ENCODE results near the gene FAM78A. TPM values are rescaled to one million over a fixed set of nuclear protein-coding genes. Genes with fewer than 3 reads are reported as not detected.

FAM78A gene, protein sequence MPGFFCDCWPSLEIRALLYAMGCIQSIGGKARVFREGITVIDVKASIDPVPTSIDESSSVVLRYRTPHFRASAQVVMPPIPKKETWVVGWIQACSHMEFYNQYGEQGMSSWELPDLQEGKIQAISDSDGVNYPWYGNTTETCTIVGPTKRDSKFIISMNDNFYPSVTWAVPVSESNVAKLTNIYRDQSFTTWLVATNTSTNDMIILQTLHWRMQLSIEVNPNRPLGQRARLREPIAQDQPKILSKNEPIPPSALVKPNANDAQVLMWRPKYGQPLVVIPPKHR
- total RNA-seq (2014; rRNA removed; shearing (Covaris generic)) = 4.4 and 7.4 TPM in 2 replicates

DNA sequence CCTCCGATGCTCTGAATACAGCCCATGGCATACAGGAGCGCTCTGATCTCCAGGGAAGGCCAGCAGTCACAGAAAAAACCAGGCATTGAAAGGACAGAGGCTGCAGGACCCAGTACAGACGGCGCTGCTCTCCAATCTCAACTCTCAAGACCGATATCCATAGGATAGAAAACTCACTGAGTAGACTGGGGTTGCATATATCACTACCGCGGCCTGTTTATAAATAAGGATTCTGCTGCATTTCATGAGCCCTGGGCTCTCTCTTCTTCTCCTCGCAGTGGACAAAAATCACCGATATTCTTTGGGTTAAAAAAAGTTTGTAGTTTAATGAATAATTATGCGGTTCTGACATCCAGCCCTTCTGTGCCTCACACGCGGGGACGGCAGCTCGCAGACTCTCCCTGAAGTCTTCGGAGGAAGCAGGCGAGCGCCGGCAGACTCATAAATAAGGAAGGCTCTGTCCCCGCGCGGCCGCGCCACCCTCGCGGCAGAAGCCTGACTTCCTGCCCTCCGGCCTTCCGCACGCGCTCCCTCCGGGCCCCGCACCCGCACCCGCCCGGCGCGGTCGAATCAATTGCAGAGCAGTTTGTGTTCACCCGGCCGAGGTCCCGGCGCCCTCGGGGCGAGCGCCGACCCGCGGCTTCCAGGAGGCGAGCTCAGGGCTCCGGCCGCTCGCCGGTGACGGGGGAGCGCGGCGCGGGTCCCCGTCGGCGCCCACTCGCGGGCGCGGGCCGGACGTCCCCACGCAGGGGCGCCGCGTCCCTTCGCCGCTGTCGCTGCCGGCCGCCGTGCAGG, at the start of gene FAM78A:
Gene FAM78A (minus strand): TSS at position 417 of the 795 bp plus-strand sequence. CDS start 331 bp downstream, at position 86.
- DNase-seq (ENCODE audit: low spot score) = no peak
- in situ Hi-C loops (cut with HindIII; ENCODE audit: low sequenced_read_pairs) = no loop called here

DNA sequence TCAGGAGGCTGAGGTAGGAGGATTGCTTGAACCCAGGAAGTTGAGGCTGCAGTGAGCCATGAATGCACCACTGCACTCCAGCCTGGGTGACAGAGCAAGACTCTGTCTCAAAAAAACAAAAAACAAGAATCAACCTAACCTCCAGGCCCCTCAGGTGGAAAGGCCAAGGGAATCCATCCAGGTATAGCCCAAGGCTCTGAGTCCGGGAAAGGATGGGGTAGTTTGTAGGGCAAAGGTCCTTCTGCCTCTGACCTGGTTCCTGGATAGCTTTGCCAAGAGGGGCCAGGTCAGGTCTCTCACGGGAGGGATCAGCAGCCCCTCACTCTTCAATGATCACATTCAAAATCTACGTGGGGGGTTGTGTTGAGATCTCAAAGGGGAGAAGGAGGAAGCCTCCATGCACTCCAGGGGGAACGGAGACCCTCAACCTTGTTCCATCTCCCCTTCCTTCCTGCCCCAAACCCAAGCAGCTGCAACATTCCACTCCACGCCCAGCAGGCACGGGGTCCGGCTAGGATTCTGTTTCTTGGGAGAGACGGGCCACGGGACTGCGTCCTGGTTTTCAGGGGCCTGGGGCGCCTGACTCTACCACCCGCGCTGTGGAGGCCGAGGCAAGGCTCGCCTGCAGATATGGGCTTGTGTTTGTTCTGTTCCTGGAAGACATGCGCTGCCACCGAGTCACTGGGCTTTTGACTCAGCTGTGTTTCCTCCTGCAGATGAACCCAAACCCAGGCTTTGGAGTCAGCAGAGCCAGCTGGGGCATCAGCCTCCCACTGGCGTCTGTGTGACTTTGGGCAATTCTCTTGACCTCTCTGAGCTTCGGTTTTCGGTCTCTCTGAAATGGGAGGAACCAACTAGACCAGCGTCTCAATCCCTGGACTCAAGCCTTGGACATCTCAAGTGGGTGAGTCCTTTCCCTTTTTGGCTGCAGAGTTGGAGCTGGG, 48.7 kb upstream of the FAM78A start:
- no peak for DNase-seq (ENCODE audit: low spot score)
- in situ Hi-C loops (cut with HindIII; ENCODE audit: low sequenced_read_pairs) = no loop called here

DNA sequence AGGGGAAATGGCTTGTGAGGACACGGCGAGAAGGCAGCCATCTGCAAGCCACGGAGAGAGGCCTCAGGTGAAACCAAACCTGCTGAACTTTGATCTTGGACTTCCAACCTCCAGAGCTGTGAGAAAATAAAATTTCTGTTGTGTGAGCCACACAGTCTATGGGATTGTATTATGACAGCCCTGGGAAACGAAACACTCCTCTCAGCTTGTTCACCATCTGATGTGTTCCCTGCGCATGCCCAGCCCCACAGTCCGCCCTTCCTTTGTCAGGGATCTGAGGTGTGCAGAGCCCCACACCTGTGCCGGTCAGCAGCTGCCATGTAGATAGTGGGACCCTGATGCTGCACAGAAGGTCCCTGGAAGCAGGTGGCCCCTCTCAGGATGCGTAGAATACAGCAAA, 47.3 kb upstream of the FAM78A start:
- in situ Hi-C loops (cut with HindIII; ENCODE audit: low sequenced_read_pairs) = no loop called here
- DNase-seq (ENCODE audit: low spot score) = no peak

DNA sequence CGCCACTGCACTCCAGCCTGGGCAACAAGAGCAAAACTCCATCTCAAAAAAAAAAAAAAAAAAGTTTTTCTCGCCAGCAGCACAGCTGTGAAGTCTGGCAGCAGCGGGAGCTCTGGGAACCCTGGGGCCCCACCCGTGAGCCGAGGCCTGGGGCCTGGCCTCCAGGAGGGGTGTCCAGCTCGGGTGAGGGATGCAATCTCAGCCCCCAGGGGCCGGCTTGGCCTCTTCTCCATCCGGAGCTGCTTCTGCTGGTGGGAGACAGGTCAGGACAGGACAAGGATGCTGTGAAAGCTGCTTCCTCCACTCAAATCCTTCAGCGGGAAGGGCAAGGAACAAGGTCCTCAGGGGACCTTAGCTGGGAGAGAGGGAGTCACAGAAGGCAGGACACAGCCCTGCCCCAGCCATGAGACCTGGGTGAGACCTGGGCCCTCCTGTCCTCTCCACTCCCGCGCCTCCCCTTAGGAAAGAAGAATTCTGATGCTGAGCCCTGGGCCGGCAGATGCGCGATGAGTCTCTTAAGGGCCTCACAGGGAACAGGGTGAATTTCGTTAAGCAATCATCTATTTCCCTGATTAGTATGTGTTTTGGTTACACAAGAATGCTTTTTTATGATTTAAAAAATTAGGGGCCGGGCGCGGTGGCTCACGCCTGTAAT, 43.8 kb upstream of the FAM78A start:
- DNase-seq (ENCODE audit: low spot score) = no peak
- in situ Hi-C loops (cut with HindIII; ENCODE audit: low sequenced_read_pairs) = no loop called here

DNA sequence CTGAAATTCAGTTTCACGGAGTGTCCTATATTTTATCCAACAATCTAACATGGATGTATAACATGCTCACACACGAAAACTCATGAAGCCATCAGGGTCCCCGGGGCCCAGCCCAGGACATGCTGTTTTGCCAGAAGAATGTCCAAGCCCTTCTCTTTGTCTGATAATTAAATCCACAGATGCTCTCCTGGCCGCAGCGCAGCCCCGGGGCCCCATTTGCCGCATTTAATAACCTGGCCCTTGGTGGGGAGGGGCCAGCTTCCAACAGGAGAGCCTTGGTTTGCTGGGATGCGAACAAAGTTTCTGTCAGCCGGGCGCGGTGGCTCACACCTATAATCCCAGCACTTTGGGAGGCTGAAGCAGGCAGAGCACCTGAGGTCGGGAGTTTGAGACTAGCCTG, 43.2 kb upstream of the FAM78A start:
- no peak for DNase-seq (ENCODE audit: low spot score)
- in situ Hi-C loops (cut with HindIII; ENCODE audit: low sequenced_read_pairs) = no loop called here

DNA sequence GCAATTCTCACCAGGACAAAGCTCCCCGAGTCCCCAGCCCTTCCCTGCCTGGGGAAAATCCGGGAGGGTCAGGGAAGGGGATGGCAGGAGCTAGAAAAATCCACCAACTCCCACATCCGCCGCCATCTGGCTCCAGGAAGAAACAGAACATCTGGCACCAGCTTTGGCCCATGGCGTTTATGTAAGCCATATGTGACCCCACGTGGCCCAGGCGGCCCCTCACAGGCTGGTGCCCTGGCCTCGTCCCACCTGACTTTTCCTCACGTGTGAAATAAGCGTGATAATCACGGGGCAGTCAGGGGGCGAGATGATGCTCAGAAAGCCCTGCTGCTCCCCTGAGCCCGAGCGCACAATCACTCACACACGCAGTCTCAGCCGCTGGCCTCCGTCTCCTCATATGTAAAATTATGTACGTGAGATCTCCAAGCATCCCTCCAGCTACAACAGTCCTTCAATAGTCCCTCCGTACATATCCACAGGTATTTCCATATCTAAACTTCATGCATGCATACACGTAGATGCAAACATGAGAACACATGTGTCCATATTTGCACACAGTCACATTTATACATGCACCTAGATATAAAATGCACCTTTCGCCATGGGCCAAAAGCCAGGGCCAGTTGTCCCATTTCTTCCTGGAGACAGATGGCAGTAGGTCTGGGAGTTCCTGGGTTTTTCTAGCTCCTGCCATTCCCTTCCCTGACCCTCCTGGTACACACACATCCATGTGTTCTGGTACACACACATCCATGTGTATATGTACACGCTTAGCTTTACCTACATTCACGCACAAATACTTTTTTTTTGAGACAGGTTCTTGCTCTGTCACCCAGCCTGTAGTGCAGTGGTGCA, 42.1 kb upstream of the FAM78A start:
- in situ Hi-C loops (cut with HindIII; ENCODE audit: low sequenced_read_pairs) = no loop called here
- peak; percentile 48 for DNase-seq (ENCODE audit: low spot score)

DNA sequence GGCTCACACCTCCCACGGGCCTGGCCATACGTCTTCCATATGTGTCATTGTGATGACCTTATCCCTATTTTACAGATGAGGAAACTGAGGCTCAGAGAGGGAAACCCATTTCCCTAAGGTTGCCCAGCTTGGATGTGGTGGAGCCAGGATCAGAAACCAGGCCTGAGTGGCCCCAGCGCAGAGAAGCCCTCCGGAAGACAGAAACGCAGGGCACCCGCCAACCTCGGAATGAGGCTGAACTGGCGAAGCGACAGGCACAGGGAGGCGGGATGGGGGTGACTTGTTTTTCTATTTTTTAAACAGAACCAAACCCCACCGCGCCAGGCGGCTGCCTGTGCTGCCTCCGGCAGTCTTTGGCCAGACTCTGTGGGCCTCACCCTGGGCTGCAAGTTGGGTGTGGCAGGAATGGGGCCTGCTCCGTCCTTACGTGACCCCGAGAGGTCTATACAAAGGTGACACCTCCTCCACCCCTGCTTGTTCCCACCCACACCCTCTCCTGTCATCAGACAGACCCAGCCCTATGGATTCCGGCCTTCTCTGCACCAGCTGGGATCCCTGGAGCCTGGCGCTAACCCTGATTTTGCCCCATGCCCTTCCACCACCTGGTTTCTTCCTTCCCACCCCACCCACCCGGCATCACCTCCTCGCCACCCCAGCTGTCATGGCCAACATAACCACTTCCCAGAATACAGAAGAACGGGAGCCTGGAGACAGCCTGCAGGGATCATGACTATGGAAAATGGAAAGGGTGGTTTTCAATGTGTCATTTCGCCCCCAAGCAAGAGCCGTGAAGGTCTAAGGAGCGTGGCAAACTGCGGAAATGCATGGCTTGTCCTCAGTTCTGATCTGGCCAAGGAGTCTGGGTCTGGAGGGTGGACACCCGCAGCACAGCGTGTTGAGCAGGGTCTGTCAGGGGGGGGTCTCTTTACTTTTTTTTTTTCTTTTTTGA, 36.8 kb upstream of the FAM78A start:
- in situ Hi-C loops (cut with HindIII; ENCODE audit: low sequenced_read_pairs) = no loop called here
- DNase-seq (ENCODE audit: low spot score) = no peak

DNA sequence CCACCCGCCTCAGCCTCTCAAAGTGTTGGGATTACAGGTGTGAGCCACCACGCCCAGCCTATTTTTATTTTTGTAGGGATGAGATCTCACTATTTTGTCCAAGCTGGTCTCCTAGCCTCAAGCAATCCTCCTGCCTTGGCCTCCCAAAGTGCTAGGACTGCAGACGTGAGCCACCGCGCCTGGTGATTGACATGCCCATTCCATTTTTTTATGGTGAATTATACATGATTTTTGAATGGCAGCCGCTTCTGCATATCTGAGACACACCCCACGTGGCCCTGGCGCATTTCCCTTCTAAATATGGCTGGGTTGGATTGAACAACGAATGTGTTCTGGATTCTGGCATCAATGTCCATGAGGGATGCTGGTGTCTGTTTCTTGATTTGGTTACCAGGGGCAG, 35.9 kb upstream of the FAM78A start:
- no peak for DNase-seq (ENCODE audit: low spot score)
- in situ Hi-C loops (cut with HindIII; ENCODE audit: low sequenced_read_pairs) = no loop called here

DNA sequence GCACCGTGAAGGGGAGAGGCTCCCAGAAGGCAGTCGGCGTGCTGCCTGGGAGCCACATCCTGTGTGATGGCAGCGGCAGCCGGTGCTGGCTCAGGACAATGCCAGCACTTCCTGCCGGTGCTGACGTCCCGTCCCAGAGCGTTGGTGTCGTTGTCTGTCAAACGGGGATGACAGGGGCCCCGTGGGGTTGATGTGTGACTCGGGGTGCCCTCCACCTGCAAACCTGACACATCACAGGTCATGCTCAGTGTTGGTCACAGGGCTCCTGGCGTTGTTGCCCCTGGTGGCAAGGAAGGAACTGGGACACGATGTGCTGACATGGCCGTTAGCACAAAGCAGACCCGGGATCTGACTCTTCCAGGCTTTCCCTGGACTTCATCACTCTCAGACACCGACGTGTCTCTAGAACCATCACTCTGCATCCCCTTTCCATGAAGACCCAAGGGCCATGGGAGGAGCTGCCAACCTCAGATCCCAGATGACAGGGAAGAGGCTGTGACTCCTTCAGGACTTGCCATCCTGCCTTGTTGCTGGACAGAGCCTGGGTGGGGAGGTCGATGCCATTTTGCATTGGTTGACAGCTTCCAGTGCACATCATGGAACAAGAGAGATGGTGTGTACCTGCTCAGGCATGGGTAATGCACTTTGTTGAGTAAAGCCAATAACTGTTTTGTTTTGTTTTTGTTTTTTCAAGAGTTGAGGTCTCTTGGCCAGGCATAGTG, 34.7 kb upstream of the FAM78A start:
- peak; percentile 54 for DNase-seq (ENCODE audit: low spot score)
- in situ Hi-C loops (cut with HindIII; ENCODE audit: low sequenced_read_pairs) = no loop called here

DNA sequence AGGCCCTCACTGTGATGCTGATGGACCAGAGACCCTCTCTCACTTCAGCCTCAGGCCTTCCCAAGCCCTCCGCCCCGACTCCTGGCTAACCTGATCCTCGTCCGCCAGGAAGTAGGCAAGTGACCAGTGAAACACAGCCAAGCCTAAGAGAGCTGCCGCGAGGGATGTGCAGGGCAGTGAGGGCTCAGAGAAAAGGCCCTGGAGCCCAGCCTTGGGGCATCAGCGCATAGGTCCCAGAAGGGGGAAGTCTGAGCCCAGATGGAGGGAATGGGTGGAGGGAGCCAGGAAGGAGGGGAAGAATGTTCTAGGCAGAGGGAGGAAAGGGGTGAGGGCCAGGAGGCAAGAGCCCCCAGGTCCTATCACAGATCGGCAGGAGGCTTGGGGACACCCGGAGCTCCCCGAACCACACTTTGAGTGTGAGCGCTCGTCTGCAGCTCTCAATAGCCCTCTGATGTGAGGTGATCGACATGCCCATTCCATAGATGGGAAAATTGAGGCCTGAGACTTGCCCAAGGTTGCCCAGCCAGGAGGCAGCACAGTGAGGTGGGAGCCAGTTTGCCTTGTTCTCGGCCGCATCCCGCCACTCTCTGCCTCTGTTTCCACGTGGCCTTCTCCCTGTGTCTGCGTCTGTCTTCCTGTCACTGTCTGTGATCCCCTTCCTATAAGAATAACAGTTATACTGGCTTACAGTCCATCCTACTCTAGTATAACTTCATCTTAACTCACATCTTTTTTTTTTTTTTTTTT, 33.4 kb upstream of the FAM78A start:
- in situ Hi-C loops (cut with HindIII; ENCODE audit: low sequenced_read_pairs) = no loop called here
- no peak for DNase-seq (ENCODE audit: low spot score)

DNA sequence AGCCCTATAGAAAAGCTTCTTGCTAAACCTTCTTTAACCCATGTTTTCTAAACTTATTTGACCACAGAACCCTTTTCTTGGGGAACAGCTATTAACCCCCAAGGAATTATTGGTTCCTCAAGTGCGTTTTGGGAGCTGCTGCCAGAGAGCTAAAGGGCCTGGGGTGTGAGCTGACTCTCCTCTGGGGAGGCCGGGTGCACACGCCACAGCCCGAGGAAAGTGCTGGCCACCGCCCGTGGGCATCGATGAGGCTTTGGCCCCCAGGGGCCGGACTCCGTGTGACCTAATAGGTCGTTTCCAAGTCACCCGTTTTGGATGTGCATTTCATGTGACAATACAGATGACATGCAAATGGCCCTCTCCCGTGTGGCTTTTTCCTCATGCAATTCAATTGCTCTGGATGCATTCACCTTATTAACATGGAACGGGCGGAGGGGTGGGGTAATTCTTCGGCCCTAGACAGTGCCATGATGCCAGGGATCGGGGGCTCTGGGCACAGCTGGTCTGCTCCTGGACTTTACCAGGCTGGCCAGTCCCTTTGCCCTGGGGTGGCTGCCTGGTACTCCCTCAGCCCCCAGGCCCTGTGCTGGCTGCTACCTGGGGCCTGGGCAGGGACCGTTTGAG, 32.7 kb upstream of the FAM78A start:
- DNase-seq (ENCODE audit: low spot score) = no peak
- in situ Hi-C loops (cut with HindIII; ENCODE audit: low sequenced_read_pairs) = no loop called here

DNA sequence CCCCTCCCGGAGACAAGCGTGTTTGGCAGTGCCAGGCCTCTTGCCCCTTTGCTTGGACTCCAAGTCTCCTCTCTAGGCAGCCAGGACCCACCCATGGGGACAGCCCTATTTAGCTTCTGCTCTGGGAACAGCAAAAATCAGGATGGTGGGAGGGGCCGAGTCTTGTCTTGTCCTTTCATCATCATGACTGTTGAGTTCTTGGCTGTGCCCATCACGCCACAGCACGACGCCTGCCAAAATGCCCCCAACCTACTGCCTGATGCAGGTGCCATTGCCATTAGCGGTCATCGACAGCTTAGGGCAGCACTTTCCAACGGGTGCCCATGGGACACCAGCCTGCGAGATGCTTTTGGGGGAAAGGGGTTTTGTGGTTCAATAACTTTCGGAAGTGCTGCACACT, 32.1 kb upstream of the FAM78A start:
- DNase-seq (ENCODE audit: low spot score) = no peak
- in situ Hi-C loops (cut with HindIII; ENCODE audit: low sequenced_read_pairs) = no loop called here

DNA sequence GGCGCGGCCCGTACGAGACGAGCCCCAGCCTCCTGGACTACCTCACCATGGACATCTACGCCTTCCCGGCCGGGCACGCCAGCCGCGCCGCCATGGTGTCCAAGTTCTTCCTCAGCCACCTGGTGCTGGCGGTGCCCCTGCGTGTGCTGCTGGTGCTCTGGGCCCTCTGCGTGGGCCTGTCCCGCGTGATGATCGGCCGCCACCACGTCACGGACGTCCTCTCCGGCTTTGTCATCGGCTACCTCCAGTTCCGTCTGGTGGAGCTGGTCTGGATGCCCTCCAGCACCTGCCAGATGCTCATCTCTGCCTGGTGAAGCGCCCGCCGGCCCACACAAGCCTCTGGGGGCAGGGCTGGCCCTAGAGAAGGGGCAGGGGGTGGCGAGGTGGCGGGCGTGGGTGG, 31.7 kb upstream of the FAM78A start:
- in situ Hi-C loops (cut with HindIII; ENCODE audit: low sequenced_read_pairs) = no loop called here
- DNase-seq (ENCODE audit: low spot score) = no peak

DNA sequence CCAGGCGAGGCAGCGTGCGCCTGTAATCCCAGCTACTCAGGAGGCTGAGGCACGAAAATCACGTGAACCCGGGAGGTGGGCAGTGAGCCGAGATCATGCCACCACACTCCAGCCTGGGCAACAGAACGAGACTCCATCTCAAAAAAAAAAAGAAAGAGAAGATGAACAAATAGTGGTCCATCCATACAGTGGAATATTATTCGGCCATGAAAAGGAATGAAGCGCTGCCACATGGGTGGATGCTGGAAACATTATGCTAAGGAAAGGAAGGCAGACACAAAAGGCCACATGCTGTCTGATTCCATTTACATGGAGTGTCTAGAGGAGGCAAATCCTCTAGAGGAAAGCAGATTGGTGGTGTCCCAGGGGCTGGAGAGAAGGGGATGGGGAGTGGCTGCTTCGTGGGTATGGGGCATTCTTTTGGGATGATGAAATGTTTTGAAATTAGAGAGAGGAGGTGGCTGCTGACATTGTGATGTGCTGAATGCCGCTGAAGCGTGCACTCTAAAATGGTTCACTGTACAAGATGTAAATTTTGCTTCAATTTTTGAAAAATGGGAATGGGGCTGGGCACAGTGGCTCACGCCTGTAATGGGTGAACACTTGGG, 30.2 kb upstream of the FAM78A start:
- in situ Hi-C loops (cut with HindIII; ENCODE audit: low sequenced_read_pairs) = no loop called here
- no peak for DNase-seq (ENCODE audit: low spot score)

DNA sequence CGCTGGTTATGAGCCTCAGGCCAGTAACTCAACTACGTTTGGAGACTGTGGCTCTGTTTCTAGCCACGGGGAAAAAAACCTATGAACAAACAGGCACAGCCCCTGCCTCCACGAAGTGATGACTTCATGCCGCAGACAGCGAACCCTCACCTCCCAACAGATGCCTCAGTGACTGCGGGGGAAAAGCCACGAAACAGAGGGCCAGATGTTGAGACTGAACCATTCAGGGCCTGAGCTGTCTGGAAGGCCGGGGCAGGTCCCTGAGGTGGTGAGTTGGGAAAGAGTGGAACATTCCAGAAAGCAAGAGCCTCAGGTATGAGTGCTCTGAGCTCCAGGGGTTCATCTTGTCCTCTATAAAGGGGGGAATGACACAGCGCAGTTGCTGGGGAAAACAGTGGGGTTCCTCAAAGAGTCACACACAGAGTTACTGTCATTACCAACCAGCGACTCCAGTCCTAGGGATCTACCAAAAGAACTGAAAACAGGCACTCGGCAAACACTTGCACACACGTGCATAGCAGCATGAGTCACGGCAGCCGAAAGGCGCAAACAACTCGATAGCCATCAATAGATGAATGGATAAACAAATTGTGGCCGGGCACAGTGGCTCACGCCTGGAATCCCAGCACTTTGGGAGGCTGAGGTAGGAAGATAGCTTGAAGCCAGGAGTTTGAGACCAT, 28.5 kb upstream of the FAM78A start:
- in situ Hi-C loops (cut with HindIII; ENCODE audit: low sequenced_read_pairs) = no loop called here
- no peak for DNase-seq (ENCODE audit: low spot score)
